A204.1 (cell line): ENCODE data around the gene ASXL3.

Experiments used
- FAIRE-seq: peaks from 2 replicates; lab custom pipeline; 2012; peaks lifted over from hg19 to GRCh38; lab: Jason Lieb, UNC

The ASXL3 gene

DNA sequence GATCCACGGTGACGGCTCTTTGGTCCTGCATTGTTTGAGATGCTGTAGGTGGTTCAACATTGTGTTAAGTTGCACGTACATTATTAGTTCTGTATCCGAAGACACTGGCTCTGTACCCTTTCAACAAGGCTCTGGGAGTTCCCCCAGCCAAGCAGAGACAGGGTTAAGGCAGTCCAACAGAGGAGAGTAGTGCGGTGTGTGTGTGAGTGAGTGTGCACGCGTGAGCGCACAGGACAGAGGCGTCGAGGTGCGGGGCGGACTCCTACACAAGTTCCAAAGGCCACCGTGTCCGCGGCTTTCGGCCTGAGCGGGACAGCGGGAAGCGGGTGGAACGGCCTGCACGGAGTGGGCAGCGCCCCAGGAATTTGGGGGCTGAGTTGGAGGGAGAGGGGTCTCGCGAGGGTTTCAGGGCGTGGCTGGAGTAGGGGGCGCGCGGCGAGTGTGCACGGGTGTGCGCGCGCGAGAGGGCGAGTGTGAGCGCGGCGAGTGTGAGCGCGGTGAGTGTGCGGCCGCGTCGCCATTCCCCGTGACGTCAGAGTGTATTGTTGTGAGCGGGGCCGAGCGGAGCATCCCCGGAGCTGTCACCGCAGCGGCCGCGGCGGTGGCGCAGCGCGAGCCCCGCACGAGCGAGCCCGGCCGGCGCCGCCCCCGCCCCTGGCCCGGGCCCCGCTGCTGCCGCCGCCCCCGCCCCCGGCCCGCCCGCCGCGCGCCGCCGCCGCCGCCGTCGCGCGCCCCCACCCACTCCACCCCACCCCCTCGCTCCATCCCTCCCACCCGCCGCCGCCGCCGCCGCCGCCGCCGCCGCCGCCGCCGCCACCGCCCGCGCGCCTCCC is at the start of gene ASXL3:
Gene ASXL3, plus strand, starts transcription at position 535 of the 833 bp plus-strand sequence. CDS start 413 bp downstream, outside the sequence.
- FAIRE-seq, result no peak

DNA sequence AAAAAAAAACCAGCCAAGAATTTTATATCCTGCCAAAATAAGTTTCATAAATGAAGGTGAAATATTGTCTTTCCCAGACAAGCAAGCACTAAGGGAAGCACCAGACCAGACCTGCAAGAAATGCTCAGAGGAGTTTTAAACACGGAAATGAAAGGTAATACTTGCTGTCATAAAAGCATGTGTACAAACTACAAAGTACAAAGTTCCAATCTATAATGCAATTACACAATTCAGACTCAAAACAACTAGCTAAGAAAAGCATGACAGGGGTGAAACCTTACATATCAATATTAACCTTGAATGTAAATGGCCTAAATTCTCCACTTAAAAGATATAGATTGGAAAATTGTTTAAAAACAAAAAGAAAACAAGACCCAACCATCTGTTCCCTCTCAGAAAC is 45.0 kb upstream of the ASXL3 start:
- no peak for FAIRE-seq

DNA sequence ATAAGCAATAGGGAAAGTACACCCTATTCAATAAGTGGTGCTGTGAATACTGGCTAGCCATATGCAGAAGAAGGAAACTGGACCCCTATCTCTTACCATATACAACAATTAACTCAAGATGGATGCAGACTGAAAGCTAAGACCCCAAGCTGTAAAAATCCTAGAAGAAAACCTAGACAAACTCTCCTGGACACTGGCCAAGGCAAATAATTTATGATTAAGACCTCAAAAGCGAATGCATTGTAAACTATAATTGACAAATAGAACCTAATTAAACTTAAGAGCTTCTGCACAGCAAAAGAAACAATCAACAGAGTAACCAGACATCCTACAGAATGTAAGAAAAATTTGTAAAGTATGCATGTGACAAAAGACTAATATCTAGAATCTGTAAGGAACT is 41.1 kb upstream of the ASXL3 start:
- FAIRE-seq, result no peak

DNA sequence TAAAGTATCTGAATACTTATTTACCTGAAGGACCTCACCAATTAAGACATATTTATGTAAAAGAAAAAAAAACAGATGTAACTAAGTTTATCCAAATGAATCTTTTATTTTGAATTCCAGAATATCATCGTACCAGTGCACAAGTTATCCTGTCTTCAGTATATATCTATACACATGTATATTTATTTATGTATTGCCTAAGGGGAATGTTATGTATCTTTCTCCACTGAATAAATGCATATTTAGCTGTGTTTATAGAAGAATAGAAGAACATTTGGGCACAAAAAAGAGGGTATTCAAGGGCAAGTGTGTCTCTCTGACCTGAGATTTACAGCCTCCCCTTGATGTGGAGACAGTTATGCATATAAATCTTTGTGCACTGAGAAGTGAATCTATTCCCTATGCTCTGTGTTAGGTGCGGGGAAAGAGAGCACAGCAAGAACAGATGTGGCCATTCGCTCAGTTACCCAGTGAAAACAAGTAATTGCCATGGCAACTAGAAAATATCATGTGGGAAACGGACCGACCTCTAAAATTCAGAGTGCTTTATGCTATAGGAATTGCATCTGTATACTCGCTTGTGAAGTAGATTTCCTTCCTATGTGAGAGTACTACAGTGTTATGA is 39.5 kb upstream of the ASXL3 start:
- FAIRE-seq, result no peak

DNA sequence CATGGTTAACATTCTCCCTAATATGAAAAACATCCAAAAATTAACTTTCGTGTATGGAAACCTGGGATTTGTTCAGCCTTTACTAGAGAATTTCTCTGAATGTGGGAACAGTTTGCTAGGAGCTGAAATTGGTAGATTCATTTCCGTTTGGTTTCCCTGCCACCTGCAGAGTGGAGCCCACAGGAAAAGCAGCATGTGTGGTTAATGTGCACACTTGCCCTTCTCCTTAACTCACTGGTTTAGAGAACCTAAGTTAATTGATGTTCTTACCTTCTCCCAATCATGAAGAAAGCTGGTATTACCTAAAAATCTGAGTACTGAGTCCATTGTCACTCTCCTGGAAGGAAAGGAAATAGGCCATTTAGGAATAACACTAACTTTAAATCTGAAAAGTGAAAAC is 37.6 kb upstream of the ASXL3 start:
- FAIRE-seq, result no peak

DNA sequence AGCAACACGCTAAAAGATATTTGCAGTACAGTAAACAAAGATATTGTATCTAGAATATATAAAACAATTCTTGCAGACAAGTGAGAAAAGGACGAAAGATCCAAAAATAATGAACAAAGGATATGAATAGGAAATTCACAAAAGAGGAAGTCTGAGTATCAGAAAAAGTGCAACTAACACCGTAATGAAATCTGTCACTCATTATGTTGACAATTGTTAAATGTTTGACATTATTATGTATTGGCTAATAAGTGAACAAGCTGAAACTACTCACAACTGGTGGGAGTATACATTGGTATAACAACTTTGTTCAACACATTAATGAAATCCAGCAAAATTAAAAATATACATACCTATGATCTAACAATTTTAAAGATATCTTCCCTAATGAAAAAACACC is 36.7 kb upstream of the ASXL3 start:
- no peak for FAIRE-seq

DNA sequence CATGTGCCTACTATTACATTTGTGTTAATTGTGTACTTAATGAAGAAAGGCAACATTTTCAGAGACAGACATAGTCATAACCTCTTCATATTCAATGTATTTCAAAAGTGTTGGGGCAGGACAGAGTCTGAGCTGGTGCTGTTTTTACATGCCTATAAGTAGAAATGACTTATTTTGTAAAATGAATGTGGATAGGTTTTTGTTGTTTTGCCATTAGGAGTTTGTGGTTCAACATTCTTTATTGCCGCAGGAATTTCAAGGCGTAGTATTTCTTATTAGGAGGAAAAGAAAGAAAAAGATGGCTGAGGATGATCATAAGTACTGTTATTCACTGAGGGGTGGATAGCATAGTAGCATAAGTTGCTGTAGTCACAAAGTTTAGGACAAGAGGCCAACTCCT is 21.2 kb upstream of the ASXL3 start:
- FAIRE-seq, result no peak

DNA sequence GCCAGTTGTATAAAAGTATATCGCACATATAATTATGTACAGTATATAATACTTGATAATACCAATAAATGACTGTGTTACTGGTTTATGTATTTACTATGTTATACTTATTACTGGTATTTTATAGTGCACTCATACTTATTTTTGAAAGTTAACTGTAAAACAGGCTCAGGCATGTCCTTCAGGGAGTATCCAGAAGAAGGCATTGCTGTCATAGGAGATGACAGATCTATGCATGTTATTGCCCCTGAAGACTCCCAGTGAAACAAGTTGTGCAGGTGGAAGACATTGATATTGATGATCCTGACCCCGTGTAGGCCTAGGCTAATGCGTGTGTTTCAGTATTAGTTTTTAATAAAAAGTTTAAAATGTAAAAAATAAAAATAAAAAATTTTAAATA is 20.3 kb upstream of the ASXL3 start:
- FAIRE-seq, result no peak

DNA sequence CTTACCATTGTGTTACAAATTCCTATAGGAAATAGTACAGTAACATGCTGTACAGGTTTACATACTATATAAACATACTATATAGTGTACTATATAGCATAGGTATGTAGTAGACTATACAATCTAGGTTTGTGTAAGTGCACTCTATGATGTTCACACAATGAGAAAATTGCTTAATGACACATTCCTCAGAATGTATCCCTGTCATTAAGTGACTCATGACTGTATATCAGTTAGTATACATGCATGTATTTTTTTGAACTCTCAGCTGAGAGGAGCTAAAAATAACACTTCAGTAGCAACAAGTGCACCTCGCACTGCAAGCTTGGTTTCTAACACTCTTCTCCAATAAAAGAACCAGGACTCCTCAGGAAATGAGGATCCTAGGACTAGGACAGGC is 19.5 kb upstream of the ASXL3 start:
- FAIRE-seq, result no peak

DNA sequence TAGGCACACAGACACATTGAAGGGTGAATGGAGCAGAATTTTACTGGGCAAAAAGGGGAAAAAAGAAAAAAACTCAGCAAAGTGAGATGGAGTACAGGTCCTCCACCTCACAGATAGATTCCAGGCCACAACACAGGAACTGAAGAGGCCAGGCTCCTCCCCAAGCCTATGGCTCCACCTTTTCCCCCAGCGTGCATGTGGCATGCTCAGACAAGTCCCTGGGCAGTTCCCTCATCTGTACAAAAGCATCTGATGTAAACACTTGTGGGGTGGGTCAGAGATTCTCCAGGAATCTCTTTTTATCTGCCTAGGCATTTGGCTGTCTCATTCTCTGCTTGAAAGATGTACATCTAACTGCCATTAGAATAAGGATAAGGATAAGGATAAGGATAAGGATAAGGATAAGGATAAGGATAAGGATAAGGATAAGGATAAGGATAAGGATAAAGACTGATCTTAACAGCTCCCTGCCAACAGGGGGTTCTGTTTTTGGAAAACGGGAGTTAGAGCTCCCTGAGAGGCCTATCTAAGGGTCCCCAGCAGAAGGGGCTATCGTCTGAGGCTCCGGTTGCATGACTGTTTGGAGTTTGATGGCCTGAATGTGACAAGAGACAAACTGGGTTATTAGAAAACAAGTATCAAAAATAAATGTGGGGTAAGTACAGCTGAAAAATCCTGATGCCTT is 17.2 kb upstream of the ASXL3 start:
- FAIRE-seq, result no peak

DNA sequence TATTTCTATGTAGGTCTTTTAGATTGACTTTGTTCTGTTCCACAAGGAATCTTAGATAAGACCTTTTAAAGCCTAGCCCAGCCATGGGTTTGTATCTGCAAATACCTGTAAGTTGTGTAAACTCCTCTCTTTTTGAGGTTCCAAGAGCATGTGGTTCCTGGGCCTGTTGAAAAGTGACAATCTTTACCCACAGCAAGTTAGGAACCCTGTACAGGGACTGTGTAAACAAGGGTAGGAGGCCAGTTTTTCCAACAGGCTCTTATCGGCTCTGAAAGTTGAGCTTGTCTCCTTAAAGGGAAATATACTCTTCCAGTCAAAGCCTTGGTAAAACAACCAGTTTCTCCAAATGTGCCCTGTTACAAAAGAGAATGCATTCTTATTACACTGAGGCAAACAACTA is 15.3 kb upstream of the ASXL3 start:
- FAIRE-seq, result no peak

DNA sequence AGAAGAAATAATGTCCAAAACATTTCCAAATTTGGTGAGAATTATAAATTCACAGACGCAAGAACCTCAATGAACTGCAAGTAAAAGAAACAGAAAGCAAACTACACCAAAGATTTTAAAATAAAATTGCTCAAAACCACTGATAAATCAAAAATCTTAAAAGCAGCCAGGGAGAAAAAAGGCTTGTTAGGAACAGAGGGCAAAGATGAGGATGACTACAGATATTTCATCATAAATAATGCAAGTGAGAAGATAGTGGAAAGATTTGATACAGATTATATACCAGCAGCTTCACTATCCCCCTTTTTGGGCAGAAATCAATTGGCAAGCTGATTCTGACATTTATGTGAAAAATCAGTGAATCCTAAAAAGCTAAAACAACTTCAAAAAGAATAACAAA is 10.3 kb upstream of the ASXL3 start:
- no peak for FAIRE-seq

DNA sequence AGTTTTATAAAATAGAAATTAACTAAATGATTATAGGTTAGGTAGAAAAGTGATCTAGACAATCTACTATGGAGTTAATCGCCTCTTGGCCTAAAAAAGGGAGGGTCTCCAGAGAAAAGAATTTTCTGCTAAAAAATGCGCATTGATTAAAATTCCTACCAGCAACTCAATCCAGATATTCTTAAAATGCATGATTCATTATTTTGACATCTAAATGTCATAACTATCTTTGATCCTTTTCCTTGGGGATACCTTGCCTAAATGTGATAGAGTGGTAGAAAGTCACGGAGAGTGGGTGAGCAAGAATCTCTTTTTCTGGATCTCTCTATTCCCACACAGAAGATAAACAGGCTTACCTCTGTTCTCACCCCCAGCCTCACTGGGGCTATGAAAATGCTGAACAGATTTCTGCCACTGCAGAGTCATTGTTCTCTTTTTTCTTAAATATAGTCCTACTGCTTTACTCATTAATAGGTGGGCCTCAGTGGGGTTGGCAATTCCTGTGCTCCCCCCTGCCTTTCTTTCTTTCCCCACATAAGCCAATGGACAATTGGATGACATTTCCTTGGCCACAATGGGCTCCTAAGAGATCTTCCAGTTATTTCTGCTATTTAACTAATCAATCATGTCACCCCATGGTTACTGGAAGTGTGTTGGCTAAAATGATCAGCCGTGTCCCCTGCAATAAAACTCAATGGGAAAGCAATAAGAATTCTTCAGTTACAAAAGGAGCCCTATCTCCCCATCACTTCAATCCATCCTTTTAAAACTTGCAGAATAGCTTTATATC is 5.8 kb upstream of the ASXL3 start:
- FAIRE-seq, result no peak

DNA sequence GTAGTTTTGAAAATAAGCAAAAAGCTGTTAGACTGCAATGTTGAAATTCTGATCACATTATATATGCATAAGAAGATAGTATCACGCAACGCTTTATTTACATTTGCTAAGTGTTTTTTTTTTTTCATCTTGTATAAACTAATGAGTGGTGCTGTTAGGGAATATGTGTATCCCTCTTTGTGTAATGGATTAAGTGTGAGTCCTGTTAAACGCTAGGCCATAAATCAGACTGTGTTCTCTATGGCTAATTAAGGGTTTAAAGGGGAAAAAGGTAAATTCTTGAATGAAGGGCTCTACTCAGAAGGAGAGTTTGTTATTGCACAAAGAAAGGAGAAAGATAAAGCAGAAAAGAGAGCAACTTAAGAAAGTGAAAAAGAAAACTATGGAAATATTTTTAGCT is 4.8 kb upstream of the ASXL3 start:
- FAIRE-seq, result no peak

DNA sequence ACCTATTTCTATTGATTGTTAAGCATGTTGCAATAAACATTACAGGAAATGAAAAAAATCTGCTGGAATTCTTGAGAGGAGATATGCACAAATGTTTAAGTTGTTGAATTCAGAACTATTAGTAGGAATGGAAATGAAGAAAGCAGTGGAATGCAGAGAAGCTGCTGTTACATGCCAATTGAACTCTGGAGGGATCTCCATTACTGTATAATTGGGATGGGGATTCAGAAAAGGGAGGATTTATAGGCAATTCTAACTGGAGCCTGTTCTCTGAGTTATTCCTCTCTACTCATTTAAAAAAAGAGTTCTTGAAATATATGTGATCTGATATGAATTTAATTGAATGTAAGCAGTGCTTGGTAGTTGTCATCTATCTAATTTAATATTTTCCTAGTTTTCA is 2.6 kb upstream of the ASXL3 start:
- FAIRE-seq, result no peak

DNA sequence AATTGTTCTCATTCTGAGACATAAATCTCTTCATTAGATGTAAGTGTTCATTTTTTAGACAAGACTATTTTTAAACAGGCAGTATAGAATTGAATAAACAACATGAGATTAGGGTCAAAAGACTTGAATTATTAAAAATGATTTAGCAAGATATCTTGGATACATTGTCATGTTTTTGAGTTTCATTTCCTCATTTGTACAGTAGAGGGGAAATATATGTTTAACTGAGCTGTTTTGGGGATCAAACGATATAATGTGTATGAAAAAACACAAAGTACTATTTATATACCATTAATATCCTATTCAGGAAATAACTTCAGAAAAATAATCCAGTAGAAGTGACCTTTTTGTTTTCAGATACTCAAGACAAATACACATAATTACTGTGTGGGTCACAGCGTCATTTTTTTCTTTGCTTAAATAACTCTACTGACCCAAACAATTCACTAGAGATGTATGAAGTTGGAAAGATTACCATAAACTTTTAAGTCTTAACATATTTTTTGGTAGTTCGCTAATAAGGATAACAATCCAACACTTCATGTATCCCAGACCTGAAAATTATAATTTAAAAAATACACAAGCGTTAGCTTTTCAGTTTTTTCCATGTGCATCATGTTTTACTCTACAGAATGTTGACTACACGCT is 896 bp upstream of the ASXL3 start:
- FAIRE-seq, result no peak

DNA sequence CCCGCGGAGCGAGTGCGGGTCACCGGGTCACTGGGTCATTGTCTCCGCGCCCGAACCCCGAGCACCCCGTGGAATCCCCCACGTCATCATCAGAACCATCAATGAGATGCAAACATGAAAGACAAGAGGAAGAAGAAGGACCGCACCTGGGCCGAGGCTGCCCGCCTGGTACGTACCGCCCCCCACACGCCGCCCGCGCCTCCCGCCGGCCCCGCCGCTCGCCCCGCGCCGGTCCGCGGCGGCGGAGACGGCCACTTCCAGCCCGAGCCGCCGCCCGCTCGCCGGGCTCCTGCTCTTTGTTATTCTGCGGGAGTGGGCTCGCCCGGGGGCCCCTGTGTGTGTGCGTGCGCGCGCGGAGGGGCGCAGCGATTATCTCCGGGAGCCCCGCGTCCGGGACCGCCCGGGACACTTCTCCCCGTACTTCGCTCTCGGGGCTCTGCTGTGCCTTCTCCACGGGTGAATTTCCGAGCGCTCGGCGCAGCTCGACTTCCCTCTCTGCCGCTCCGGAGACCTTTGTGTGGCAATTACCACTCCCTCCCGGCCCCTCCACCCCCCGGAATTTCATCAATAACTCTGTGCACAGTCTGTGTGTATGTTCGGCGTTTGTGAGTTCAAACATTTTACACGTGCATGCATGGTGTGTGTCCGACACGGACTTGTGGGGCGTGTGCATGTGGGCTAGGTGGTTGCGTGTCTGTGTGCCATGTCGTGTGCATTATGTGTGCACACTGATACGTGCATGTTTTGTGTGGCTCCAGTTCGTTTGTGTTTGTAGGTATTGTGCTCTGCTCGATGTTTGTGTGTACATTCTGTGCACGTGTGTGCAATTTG is 714 bp downstream of the ASXL3 start:
- FAIRE-seq, result no peak

DNA sequence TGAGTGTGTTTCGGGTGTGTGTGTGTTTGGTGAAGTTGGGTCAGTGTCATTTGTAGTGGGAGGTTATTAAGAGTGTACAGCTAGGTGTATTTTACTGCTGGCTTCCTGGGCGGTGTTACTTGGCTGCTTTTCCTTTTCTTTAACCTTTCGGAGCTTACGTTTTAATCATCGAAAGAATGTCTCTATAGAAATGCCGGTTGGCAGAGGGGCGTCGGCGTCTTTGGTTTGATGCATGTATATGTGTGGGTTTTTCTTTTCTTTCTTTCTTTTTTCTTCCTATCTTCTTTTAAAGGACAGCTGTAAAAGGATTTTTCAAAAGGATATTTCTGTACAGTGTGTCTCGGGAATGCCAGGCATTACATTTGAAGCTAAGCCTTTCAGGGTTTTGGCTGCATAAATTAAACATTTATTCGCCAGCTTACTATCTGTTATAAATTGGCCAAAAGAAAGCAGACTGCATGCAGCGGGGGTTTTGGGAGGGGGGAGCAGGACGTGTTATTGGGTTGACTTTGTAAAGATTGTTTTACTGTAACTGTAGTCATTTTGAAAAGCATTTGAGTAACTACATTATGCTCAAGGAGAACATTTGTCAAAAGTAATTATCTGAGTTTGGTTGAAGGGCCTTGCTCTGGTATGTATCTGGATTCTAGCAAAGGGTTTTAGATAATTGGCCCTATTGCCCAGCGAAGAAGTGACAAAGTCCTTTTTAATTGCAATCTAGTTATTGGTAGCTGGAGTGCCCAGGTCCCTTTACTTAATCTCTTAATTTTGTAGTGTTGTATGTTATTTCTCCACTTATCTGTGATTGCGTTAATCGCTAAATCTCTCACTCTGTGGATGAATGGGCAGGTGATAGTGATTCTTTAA is 1.6 kb downstream of the ASXL3 start:
- no peak for FAIRE-seq

DNA sequence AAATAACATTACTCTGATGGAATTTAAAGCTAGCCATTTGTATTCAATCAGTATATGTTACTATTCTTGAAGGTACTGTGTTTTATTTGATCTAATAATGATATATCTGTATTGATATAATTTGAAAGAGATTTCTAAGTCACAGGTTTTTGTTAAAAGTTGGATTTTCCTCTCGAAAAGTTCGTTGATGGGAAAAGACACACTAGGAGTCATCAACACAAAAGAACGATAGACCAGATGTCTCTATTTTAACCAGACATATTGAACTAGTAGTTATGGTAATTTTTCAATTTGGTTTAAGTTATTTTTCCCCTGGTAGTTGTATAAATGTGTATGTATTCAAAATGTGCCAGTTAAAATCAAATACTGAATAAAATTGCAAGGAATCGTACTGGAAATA is 2.5 kb downstream of the ASXL3 start:
- FAIRE-seq, result no peak

DNA sequence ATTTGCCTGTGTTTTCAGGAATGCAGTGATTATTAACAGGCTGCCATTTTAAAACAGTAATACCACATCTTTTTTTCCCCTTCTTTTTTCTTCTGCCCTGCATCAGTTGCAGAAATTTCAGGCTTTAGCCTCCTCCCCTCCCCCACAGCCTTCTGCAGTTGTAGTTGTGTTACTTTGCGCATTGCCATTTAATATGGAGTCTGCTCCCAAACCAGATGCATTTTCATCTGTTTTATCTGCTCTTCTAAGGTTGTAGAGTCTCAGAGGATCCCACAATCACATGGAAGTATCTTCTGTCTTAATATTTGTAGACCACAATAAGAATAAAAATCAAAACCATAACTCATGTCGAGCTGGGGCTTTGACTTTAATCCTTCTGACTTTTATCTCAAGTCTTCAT is 3.8 kb downstream of the ASXL3 start:
- no peak for FAIRE-seq
